Measurements from ENCODE around the gene ADK.

DNA sequence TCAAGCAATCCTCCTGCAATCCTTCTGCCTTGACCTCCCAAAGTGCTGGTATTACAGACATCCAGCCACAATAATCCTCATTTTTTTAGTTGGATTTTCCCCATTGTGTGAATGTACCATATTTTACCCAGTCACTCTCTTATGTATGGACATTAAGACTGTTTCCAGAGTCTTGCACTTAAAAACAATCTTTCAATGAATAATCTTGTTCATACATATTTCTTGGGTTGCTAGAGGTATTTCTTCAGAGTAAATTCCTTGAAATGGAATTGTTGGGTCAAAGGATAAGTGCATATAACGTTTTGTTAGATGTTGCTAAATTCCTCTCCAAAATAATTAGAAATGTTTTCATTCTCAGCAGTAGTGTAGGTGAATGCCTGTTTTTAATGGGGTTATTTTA is 392.3 kb downstream of the ADK start:
- TF ChIP-seq, protein P1, sequence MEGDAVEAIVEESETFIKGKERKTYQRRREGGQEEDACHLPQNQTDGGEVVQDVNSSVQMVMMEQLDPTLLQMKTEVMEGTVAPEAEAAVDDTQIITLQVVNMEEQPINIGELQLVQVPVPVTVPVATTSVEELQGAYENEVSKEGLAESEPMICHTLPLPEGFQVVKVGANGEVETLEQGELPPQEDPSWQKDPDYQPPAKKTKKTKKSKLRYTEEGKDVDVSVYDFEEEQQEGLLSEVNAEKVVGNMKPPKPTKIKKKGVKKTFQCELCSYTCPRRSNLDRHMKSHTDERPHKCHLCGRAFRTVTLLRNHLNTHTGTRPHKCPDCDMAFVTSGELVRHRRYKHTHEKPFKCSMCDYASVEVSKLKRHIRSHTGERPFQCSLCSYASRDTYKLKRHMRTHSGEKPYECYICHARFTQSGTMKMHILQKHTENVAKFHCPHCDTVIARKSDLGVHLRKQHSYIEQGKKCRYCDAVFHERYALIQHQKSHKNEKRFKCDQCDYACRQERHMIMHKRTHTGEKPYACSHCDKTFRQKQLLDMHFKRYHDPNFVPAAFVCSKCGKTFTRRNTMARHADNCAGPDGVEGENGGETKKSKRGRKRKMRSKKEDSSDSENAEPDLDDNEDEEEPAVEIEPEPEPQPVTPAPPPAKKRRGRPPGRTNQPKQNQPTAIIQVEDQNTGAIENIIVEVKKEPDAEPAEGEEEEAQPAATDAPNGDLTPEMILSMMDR (IDR thresholded peaks at IDR 0.05) = no peak
- no peak for TF ChIP-seq POLR2A (IDR thresholded peaks at IDR 0.05)

Data from right lobe of liver (tissue), 4 donors.